Measurements from ENCODE around the gene GPLD1.

Gene GPLD1

DNA sequence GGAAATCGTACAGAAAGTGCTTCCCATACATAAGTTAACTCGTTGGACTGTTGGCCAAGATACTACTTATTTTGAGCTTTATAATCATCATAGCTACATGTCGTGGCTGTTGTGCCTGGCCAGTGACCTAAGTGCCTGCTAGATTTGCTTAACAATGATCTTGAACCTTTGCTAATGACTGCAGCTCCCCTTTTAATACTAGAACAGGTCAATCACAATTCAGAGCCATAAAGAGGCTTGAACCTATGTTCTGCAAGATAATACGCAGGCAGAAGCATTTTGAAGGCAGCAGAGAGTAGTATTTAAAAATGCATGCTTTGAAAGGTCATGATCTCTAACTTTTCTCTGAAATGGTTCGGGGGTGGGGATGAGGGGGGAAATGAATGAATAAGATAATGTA lies 84.1 kb downstream of the GPLD1 start:
- Histone ChIP-seq H3K36me3 (ENCODE audit: low read length) (peaks cover 21% of the 10 kb centered on the region; the same call in 1 of the 2 replicates), H3F3A (ENCODE audit: insufficient read depth) (peaks cover 6% of the 10 kb centered on the region), H3K9me3 (ENCODE audit: insufficient read depth, low read length) (no peaks in the 10 kb centered on the region), H3K9me2 (replicated peaks; ENCODE audit: insufficient read depth, low read length) (no peaks in the 10 kb centered on the region), H4K20me1 (ENCODE audit: low read depth, low read length) (no peaks in the 10 kb centered on the region), H3K27me3 (ENCODE audit: low read length) (no peaks in the 10 kb centered on the region), H3K9ac (ENCODE audit: low read length) (no peak overlapping the region), H3K4me3 (ENCODE audit: insufficient read depth, low read length, poor library complexity, severe bottlenecking) (no peak overlapping the region), H3K79me2 (ENCODE audit: insufficient read depth, low read length) (peaks cover 52% of the 10 kb centered on the region), H2AFZ (ENCODE audit: low read depth, low read length, severe bottlenecking) (no peak overlapping the region), H3K4me2 (ENCODE audit: low read depth, low read length, poor library complexity, severe bottlenecking) (no peak overlapping the region), H3K27ac (ENCODE audit: low read depth, low read length) (no peak overlapping the region)
- no peak for TF ChIP-seq EZH2phosphoT487 (conservative IDR thresholded peaks at IDR 0.05; ENCODE audit: low read length)
- TF ChIP-seq, protein P1, sequence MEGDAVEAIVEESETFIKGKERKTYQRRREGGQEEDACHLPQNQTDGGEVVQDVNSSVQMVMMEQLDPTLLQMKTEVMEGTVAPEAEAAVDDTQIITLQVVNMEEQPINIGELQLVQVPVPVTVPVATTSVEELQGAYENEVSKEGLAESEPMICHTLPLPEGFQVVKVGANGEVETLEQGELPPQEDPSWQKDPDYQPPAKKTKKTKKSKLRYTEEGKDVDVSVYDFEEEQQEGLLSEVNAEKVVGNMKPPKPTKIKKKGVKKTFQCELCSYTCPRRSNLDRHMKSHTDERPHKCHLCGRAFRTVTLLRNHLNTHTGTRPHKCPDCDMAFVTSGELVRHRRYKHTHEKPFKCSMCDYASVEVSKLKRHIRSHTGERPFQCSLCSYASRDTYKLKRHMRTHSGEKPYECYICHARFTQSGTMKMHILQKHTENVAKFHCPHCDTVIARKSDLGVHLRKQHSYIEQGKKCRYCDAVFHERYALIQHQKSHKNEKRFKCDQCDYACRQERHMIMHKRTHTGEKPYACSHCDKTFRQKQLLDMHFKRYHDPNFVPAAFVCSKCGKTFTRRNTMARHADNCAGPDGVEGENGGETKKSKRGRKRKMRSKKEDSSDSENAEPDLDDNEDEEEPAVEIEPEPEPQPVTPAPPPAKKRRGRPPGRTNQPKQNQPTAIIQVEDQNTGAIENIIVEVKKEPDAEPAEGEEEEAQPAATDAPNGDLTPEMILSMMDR (IDR thresholded peaks at IDR 0.05; ENCODE audit: insufficient read depth, low read length, poor library complexity, severe bottlenecking), result no peak

DNA sequence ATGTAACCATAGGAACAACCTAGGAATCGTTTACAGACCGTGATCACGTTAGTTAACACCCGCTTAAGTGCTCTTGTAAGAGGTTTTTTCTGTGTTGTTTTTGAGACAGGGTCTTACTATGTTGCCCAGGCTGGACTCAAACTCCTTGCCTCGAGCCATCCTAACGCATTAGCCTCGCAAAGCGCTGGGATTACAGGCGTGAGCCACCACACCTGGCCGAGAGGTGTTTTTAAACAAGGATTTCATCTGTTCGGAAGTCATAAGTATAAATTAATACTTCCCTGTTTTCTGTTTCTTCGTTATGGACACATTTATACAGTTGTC lies 85.9 kb downstream of the GPLD1 start:
- peaks cover 6% of the 10 kb centered on the region; the same call in 1 of the 2 replicates for H3K36me3 ChIP-seq (ENCODE audit: low read length)
- H3K4me2 ChIP-seq (ENCODE audit: low read depth, low read length, poor library complexity, severe bottlenecking), result peak overlapping the region; percentile 86
- no peaks in the 10 kb centered on the region for H4K20me1 ChIP-seq (ENCODE audit: low read depth, low read length)
- peak overlapping the region; percentile 71 for H3K4me3 ChIP-seq (ENCODE audit: insufficient read depth, low read length, poor library complexity, severe bottlenecking)
- peaks cover 6% of the 10 kb centered on the region for H3F3A ChIP-seq (ENCODE audit: insufficient read depth)
- no peak overlapping the region for H3K27ac ChIP-seq (ENCODE audit: low read depth, low read length)
- TF ChIP-seq EZH2phosphoT487 (conservative IDR thresholded peaks at IDR 0.05; ENCODE audit: low read length), result no peak
- TF ChIP-seq, protein P1 (IDR thresholded peaks at IDR 0.05; ENCODE audit: insufficient read depth, low read length, poor library complexity, severe bottlenecking), result no peak
- peak overlapping the region; percentile 70 for H3K9ac ChIP-seq (ENCODE audit: low read length)
- no peaks in the 10 kb centered on the region for H3K9me3 ChIP-seq (ENCODE audit: insufficient read depth, low read length)
- H3K9me2 ChIP-seq (replicated peaks; ENCODE audit: insufficient read depth, low read length), result no peaks in the 10 kb centered on the region
- H2AFZ ChIP-seq (ENCODE audit: low read depth, low read length, severe bottlenecking), result peak overlapping the region; percentile 52
- no peaks in the 10 kb centered on the region for H3K27me3 ChIP-seq (ENCODE audit: low read length)
- peaks cover 40% of the 10 kb centered on the region for H3K79me2 ChIP-seq (ENCODE audit: insufficient read depth, low read length)

DNA sequence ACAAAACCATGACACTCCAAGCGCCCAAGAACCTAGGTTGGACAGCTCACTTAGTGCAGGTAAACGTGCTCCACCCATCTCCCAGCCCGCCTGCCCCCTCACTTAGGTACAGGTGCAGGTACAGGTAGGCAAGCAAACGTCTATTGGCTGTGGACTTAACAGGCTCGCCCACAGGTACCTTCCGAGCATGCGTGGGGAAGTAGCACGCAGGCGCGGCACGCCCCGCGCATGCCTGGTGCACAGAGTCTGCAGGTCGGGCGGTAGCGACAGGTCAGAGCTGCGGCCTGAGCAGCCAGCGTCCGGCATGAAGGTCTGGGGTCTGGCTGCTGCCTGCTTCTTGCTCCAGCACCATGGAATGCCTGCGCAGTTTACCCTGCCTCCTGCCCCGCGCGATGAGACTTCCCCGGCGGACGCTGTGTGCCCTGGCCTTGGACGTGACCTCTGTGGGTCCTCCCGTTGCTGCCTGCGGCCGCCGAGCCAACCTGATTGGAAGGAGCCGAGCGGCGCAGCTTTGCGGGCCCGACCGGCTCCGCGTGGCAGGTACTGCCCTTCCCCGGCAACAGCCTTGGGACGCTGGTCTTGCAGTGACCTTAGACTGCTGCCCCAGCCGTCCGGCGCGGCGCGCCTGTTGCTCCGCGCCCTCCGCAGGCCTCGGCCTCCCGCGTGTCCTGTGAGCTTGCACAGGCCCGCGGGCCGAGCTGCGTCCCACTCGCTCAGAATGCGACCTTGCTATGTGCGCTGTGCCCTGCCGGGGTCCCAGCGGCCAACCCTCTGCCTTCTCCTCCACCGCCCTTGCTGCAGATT lies 86.5 kb downstream of the GPLD1 start, which contains the start of gene MRS2:
TSS of gene MRS2 (plus strand) at position 240 of the 804 bp plus-strand sequence. CDS start at position 351, 111 bp downstream.
- Histone ChIP-seq H3K36me3 (ENCODE audit: low read length) (peaks cover 6% of the 10 kb centered on the region; the same call in 1 of the 2 replicates), H3K27ac (ENCODE audit: low read depth, low read length) (no peak within 1 kb of the TSS), H3K27me3 (ENCODE audit: low read length) (no peaks in the 10 kb centered on the region), H3K4me2 (ENCODE audit: low read depth, low read length, poor library complexity, severe bottlenecking) (peak within 1 kb of the TSS; percentile 86), H3K79me2 (ENCODE audit: insufficient read depth, low read length) (peaks cover 38% of the 10 kb centered on the region), H3K9me3 (ENCODE audit: insufficient read depth, low read length) (no peaks in the 10 kb centered on the region), H3F3A (ENCODE audit: insufficient read depth) (peaks cover 6% of the 10 kb centered on the region), H3K9ac (ENCODE audit: low read length) (peak within 1 kb of the TSS; percentile 70), H2AFZ (ENCODE audit: low read depth, low read length, severe bottlenecking) (peak within 1 kb of the TSS; percentile 52), H4K20me1 (ENCODE audit: low read depth, low read length) (no peaks in the 10 kb centered on the region), H3K4me3 (ENCODE audit: insufficient read depth, low read length, poor library complexity, severe bottlenecking) (peak within 1 kb of the TSS; percentile 71), H3K9me2 (replicated peaks; ENCODE audit: insufficient read depth, low read length) (no peaks in the 10 kb centered on the region)
- TF ChIP-seq, protein P1 (IDR thresholded peaks at IDR 0.05; ENCODE audit: insufficient read depth, low read length, poor library complexity, severe bottlenecking), result no peak
- TF ChIP-seq EZH2phosphoT487 (conservative IDR thresholded peaks at IDR 0.05; ENCODE audit: low read length), result no peak

Measured in SU-DHL-6 (cell line).